GM23338 (cell line): ENCODE results near the gene LHX3. TPM values are rescaled to one million over a fixed set of nuclear protein-coding genes. Genes with fewer than 3 reads are reported as not detected.

ENCODE experiments used
- ATAC-seq: fragments of 200-7000 bp; cut with Tn5 transposase; 3 replicates; pipeline ENCODE4 v1.9.1; 2020
- DNase-seq: peaks from one replicate; pipeline ENCODE4 v3.0.0-alpha.2; 2015; ENCODE audit warnings: low spot score
- H2AFZ ChIP-seq: fragments of 200-600 bp; sonication (generic); 2 replicates; pipeline ENCODE4 v1.8.0; 2016; ENCODE audit warnings: antibody characterized with exemption, mild to moderate bottlenecking, moderate library complexity
- H3F3A ChIP-seq: fragments of 200-600 bp; sonication (generic); replicated peaks from 2 replicates; pipeline ENCODE4 v1.8.0; 2017; ENCODE audit warnings: antibody characterized with exemption, mixed run types, low read depth
- H3K27ac ChIP-seq: fragments of 200-600 bp; sonication (generic); 2 replicates; pipeline ENCODE4 v1.6.1; 2016; ENCODE audit warnings: low read depth
- H3K27me3 ChIP-seq: fragments of 200-600 bp; sonication (generic); 2 replicates; pipeline ENCODE4 v1.8.0; 2016; ENCODE audit warnings: mild to moderate bottlenecking, mixed run types, moderate library complexity; ENCODE audit not compliant: insufficient read depth
- H3K36me3 ChIP-seq: fragments of 200-600 bp; sonication (generic); 2 replicates; pipeline ENCODE4 v1.8.0; 2016; ENCODE audit warnings: mild to moderate bottlenecking; ENCODE audit not compliant: insufficient read depth
- H3K4me1 ChIP-seq: fragments of 200-600 bp; sonication (generic); 2 replicates; pipeline ENCODE4 v1.8.0; 2016; ENCODE audit warnings: mild to moderate bottlenecking, moderate library complexity; ENCODE audit not compliant: insufficient read depth
- H3K4me2 ChIP-seq: fragments of 200-600 bp; sonication (generic); 2 replicates; pipeline ENCODE4 v1.7.1; 2017; ENCODE audit warnings: mixed run types
- H3K4me3 ChIP-seq: fragments of 200-600 bp; sonication (generic); 2 replicates; pipeline ENCODE4 v1.6.1; 2016; ENCODE audit warnings: mixed run types
- H3K79me2 ChIP-seq: fragments of 200-600 bp; sonication (generic); replicated peaks from 2 replicates; pipeline ENCODE4 v1.8.0; 2017; ENCODE audit warnings: mild to moderate bottlenecking; ENCODE audit not compliant: insufficient read depth
- H3K9me2 ChIP-seq: fragments of 200-600 bp; sonication (generic); 2 replicates; pipeline ENCODE4 v1.8.0; 2017; ENCODE audit not compliant: insufficient read depth
- H4K20me1 ChIP-seq: fragments of 200-600 bp; sonication (generic); replicated peaks from 2 replicates; pipeline ENCODE4 v1.8.0; 2017; ENCODE audit warnings: mild to moderate bottlenecking; ENCODE audit not compliant: insufficient read depth
- H3K27ac Mint-ChIP-seq: 2 replicates; pipeline ENCODE4 v1.8.0; 2020; ENCODE audit warnings: inconsistent platforms, mild to moderate bottlenecking, moderate library complexity, mixed read lengths
- H3K27me3 Mint-ChIP-seq: 3 replicates; pipeline ENCODE4 v1.8.0; 2022; ENCODE audit warnings: low read depth, mild to moderate bottlenecking, moderate library complexity, mixed read lengths, inconsistent platforms; ENCODE audit not compliant: insufficient read depth, poor library complexity
- H3K36me3 Mint-ChIP-seq: 3 replicates; pipeline ENCODE4 v1.8.0; 2021; ENCODE audit warnings: low read depth, mild to moderate bottlenecking, inconsistent platforms, moderate library complexity, mixed read lengths
- H3K4me1 Mint-ChIP-seq: 3 replicates; pipeline ENCODE4 v1.8.0; 2020; ENCODE audit warnings: mild to moderate bottlenecking, inconsistent platforms, mixed read lengths
- H3K4me3 Mint-ChIP-seq: 3 replicates; pipeline ENCODE4 v1.8.0; 2021; ENCODE audit warnings: moderate library complexity, mild to moderate bottlenecking, inconsistent platforms, mixed read lengths
- H3K9me3 Mint-ChIP-seq: 3 replicates; pipeline ENCODE4 v1.8.0; 2020; ENCODE audit warnings: moderate library complexity, mild to moderate bottlenecking, inconsistent platforms, mixed read lengths
- CREB1 ChIP-seq: fragments of 250-450 bp; sonication (Bioruptor Pico); IDR thresholded peaks from 2 replicates; pipeline ENCODE4 v1.5.0; 2020; ENCODE audit warnings: low read depth, mild to moderate bottlenecking, moderate library complexity
- EZH2 ChIP-seq: fragments of 200-600 bp; sonication (generic); IDR thresholded peaks from one replicate; pipeline ENCODE4 v1.8.0; 2017; ENCODE audit warnings: antibody characterized with exemption, mild to moderate bottlenecking, low read depth; ENCODE audit not compliant: unreplicated experiment
- EZH2phosphoT487 ChIP-seq: fragments of 200-600 bp; sonication (generic); IDR thresholded peaks from one replicate; pipeline ENCODE4 v1.8.1; 2018; ENCODE audit warnings: antibody characterized with exemption; ENCODE audit not compliant: unreplicated experiment
- JUNB ChIP-seq: IDR thresholded peaks from one replicate; pipeline ENCODE4 v1.6.1; 2016; ENCODE audit warnings: antibody characterized with exemption; ENCODE audit not compliant: unreplicated experiment
- NANOG ChIP-seq: IDR thresholded peaks from 2 replicates; pipeline ENCODE4 v1.6.1; 2016; ENCODE audit warnings: antibody characterized with exemption, borderline replicate concordance
- STAT1 ChIP-seq: IDR thresholded peaks from one replicate; pipeline ENCODE4 v1.6.1; 2016; ENCODE audit warnings: antibody characterized with exemption; ENCODE audit not compliant: unreplicated experiment
- ZNF114 ChIP-seq: fragments of 250-450 bp; sonication (Bioruptor Pico); IDR thresholded peaks from 2 replicates; pipeline ENCODE4 v1.5.0; 2020; ENCODE audit warnings: mild to moderate bottlenecking, moderate library complexity
- ZNF331 ChIP-seq: fragments of 250-450 bp; sonication (Bioruptor Pico); IDR thresholded peaks from 2 replicates; pipeline ENCODE4 v1.5.0; 2020; ENCODE audit warnings: low read depth, mild to moderate bottlenecking, moderate library complexity
- polyA plus RNA-seq: library from polyadenylated mRNA; unstranded; fragments of >200 nt; fragmentation: Nextera tagmentation; extraction: Ambion mirVana; gene quantifications from 2 replicates; pipeline ENCODE4 v1.2.1, GENCODE V29; 2016
- total RNA-seq: library from RNA; depleted of rRNA; stranded (reverse); fragments of >200 nt; shearing (Covaris generic); gene quantifications from 2 replicates; pipeline ENCODE4 v1.2.3, GENCODE V29; 2014
- TF ChIP-seq, protein P1 (sequence below): IDR thresholded peaks from 2 replicates; pipeline ENCODE4 v1.6.1; 2016; ENCODE audit warnings: antibody characterized with exemption
- TF ChIP-seq, protein P2 (sequence below), 2 experiments: fragments of 200-600 bp in 1 of 2; sonication (generic) in 1 of 2; conservative IDR thresholded peaks; 2 replicates each; pipeline versions ENCODE4 v1.5.1 to v1.6.1; 2016 to 2017; ENCODE audit warnings: antibody characterized with exemption in 2 of 2, low read depth in 2 of 2, mild to moderate bottlenecking in 2 of 2, moderate library complexity in 1 of 2
- TF ChIP-seq, protein P3 (sequence below): IDR thresholded peaks from one replicate; pipeline ENCODE4 v1.6.1; 2018; ENCODE audit warnings: antibody characterized with exemption; ENCODE audit not compliant: unreplicated experiment

Gene LHX3
- total and polyA plus RNA-seq, 2 experiments from 2014 or later: 0.08 TPM; not detected in 1

DNA sequence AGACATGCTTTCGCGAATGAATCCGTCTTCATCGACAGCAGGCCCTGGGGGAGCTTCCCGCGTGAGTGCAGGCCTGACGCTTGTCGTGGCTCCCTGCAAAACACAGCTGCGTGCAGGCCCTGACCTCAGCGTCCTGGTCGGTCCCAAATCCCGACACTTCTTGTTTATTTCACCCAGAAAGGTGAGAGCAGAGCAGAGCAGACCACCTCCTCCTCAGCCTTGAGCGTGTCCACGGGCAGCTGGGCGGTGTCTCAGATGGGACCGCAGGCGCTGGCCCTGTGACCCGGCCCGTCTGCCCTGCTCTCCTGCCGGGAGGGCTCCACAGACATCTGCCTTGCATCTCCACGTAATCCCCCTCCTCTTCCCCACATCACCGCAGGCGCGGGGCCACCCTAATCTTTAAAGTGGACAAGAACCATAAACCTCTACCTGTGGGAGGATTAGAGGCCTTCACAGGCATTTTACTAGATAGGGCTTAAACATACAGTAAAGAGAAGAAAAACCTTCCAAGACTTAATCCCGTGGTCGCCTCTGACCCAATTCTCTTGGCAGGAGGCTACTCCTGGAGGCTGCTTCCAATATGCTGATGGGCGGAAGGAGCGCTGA is 7.5 kb upstream of the LHX3 start (continued):
- TF ChIP-seq, protein P1, sequence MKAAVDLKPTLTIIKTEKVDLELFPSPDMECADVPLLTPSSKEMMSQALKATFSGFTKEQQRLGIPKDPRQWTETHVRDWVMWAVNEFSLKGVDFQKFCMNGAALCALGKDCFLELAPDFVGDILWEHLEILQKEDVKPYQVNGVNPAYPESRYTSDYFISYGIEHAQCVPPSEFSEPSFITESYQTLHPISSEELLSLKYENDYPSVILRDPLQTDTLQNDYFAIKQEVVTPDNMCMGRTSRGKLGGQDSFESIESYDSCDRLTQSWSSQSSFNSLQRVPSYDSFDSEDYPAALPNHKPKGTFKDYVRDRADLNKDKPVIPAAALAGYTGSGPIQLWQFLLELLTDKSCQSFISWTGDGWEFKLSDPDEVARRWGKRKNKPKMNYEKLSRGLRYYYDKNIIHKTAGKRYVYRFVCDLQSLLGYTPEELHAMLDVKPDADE: no peak
- TF ChIP-seq ZNF331 (CRISPR knock-in tag) (no peak), JUNB (no peak), NANOG (no peak), CREB1 (no peak)

DNA sequence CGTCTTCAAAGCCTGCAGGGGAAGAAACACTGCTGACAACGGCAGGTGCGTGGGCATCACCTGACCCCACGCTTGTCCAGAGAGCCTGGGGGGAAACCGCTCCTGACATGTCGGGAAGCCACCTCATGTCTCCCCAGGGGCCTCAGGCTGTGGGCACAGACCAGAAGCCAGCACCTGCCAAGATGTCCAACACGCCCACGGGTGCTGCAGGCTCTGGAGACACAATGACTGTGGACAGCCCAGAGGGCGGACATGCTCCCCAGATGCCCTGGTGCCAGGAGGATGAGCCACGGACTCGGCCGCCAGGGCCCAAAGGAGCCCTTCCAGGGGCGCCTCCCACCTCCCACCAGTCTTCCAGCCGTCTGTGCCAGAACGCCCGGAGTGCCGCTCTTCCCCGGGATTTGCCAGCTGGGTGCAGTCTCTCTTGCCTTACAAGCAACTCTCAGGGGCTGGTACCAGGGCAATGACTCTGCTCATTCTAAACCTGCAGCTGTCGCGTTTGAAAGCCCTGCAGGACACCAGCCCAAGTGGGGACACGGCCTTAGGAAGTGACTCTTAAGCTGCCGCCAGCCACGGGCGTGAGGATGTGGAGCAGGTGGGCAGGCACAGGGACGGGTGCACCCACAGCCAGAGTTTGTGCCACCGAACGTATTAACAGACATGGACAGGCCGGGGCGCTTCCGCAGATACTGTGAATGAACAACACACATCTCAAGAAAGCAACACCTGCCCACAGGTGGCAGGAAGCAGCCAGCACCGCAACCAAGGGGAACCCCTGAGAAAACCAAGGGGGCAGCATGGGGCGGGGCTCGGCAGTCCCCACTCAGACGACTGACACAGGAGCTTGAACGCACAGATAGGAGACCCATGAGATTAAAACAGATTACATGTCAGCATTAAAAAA is 6.8 kb upstream of the LHX3 start:
- Mint-ChIP-seq H3K9me3 (no peaks in the 10 kb centered on the region), H3K4me3 (no peak overlapping the region), H3K36me3 (peaks cover 48% of the 10 kb centered on the region), H3K27ac (no peak overlapping the region), H3K27me3 (peaks cover 4% of the 10 kb centered on the region), H3K4me1 (peaks cover 4% of the 10 kb centered on the region; the same call in 2 of the 3 replicates)
- Histone ChIP-seq H4K20me1 (peaks cover 6% of the 10 kb centered on the region), H3K4me1 (no peaks in the 10 kb centered on the region), H3K4me3 (no peak overlapping the region), H3F3A (no peaks in the 10 kb centered on the region), H3K27me3 (no peaks in the 10 kb centered on the region), H3K36me3 (no peaks in the 10 kb centered on the region; the same call in 1 of the 2 replicates), H3K27ac (no peak overlapping the region), H3K79me2 (no peaks in the 10 kb centered on the region), H3K9me2 (no peaks in the 10 kb centered on the region), H2AFZ (no peak overlapping the region), H3K4me2 (no peak overlapping the region)
- DNase-seq: no peak
- no peak for ATAC-seq
- TF ChIP-seq, protein P2, sequence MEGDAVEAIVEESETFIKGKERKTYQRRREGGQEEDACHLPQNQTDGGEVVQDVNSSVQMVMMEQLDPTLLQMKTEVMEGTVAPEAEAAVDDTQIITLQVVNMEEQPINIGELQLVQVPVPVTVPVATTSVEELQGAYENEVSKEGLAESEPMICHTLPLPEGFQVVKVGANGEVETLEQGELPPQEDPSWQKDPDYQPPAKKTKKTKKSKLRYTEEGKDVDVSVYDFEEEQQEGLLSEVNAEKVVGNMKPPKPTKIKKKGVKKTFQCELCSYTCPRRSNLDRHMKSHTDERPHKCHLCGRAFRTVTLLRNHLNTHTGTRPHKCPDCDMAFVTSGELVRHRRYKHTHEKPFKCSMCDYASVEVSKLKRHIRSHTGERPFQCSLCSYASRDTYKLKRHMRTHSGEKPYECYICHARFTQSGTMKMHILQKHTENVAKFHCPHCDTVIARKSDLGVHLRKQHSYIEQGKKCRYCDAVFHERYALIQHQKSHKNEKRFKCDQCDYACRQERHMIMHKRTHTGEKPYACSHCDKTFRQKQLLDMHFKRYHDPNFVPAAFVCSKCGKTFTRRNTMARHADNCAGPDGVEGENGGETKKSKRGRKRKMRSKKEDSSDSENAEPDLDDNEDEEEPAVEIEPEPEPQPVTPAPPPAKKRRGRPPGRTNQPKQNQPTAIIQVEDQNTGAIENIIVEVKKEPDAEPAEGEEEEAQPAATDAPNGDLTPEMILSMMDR (conservative IDR thresholded peaks at IDR 0.05; ENCODE audit: low read depth in 2 of 2): no peak
- TF ChIP-seq CREB1: no peak
- TF ChIP-seq ZNF114 (CRISPR knock-in tag): no peak
- no peak for TF ChIP-seq STAT1
- no peak for TF ChIP-seq NANOG
- TF ChIP-seq EZH2: no peak
- TF ChIP-seq, protein P3, sequence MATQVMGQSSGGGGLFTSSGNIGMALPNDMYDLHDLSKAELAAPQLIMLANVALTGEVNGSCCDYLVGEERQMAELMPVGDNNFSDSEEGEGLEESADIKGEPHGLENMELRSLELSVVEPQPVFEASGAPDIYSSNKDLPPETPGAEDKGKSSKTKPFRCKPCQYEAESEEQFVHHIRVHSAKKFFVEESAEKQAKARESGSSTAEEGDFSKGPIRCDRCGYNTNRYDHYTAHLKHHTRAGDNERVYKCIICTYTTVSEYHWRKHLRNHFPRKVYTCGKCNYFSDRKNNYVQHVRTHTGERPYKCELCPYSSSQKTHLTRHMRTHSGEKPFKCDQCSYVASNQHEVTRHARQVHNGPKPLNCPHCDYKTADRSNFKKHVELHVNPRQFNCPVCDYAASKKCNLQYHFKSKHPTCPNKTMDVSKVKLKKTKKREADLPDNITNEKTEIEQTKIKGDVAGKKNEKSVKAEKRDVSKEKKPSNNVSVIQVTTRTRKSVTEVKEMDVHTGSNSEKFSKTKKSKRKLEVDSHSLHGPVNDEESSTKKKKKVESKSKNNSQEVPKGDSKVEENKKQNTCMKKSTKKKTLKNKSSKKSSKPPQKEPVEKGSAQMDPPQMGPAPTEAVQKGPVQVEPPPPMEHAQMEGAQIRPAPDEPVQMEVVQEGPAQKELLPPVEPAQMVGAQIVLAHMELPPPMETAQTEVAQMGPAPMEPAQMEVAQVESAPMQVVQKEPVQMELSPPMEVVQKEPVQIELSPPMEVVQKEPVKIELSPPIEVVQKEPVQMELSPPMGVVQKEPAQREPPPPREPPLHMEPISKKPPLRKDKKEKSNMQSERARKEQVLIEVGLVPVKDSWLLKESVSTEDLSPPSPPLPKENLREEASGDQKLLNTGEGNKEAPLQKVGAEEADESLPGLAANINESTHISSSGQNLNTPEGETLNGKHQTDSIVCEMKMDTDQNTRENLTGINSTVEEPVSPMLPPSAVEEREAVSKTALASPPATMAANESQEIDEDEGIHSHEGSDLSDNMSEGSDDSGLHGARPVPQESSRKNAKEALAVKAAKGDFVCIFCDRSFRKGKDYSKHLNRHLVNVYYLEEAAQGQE: no peak
- TF ChIP-seq EZH2phosphoT487: no peak
- no peak for TF ChIP-seq ZNF331 (CRISPR knock-in tag)
